HG03025 (cell line): ENCODE data around the gene CDC42BPB.

Source experiments
- ATAC-seq: cut with Tn5 transposase; IDR thresholded peaks from one replicate; pipeline ENCODE4 v1.9.1; 2021; ENCODE audit warnings: mild to moderate bottlenecking, moderate library complexity; ENCODE audit not compliant: unreplicated experiment, low FRiP score

The CDC42BPB gene

GRCh38 chr14:102920273-102920997 lies 136.9 kb downstream of the CDC42BPB start:
- no peak for ATAC-seq

GRCh38 chr14:102918438-102918837 lies 138.9 kb downstream of the CDC42BPB start:
- no peak for ATAC-seq

GRCh38 chr14:102917469-102918211 lies 139.7 kb downstream of the CDC42BPB start:
- ATAC-seq, result no peak

GRCh38 chr14:102917056-102917385 lies 140.3 kb downstream of the CDC42BPB start:
- ATAC-seq, result no peak

- ATAC-seq, result no peak
These were observed 140.8 kb downstream of the CDC42BPB start for GRCh38 chr14:102916347-102917055.

GRCh38 chr14:102915292-102916110 lies 141.8 kb downstream of the CDC42BPB start:
- no peak for ATAC-seq

GRCh38 chr14:102914474-102915291 lies 142.7 kb downstream of the CDC42BPB start:
- no peak for ATAC-seq

- no peak for ATAC-seq
These were observed 143.8 kb downstream of the CDC42BPB start for GRCh38 chr14:102913341-102914211.

GRCh38 chr14:102911991-102912761 lies 145.2 kb downstream of the CDC42BPB start:
- ATAC-seq, result no peak

- no peak for ATAC-seq
These were observed 145.8 kb downstream of the CDC42BPB start for GRCh38 chr14:102911541-102911951.

- ATAC-seq, result no peak
These were observed 146.9 kb downstream of the CDC42BPB start for GRCh38 chr14:102910442-102910841.

GRCh38 chr14:102909911-102910310 lies 147.4 kb downstream of the CDC42BPB start:
- no peak for ATAC-seq

- ATAC-seq, result no peak
These were observed 147.9 kb downstream of the CDC42BPB start for GRCh38 chr14:102909462-102909861.

- ATAC-seq, result no peak
These were observed 148.4 kb downstream of the CDC42BPB start for GRCh38 chr14:102908766-102909455.

GRCh38 chr14:102907980-102908730 lies 149.2 kb downstream of the CDC42BPB start:
- no peak for ATAC-seq

GRCh38 chr14:102907303-102907844 lies 150.0 kb downstream of the CDC42BPB start:
- ATAC-seq, result no peak
